Measurements from ENCODE around the gene ADGRG1. TPM values are rescaled to one million over a fixed set of nuclear protein-coding genes. Genes with fewer than 3 reads are reported as not detected.

The ADGRG1 gene
- total RNA-seq, 4 donors from 2014 or later = 129 to 159 (median 136) TPM

GRCh38 chr16:57619606-57620334 lies 8.7 kb upstream of the ADGRG1 start:
- peak in 1 of 2 donors; percentile 90 for DNase-seq (ENCODE audit: low spot score in 2 of 2)
- TF ChIP-seq CTCF (IDR thresholded peaks at IDR 0.05) = no peak
- TF ChIP-seq POLR2A (IDR thresholded peaks at IDR 0.05) = no peak
- WGBS, 2 donors = 52 to 55% methylated on average over 15 to 16 of the region's 16 CpGs
- no peak overlapping the region for H3K4me3 ChIP-seq (ENCODE audit: low read depth, poor library complexity, severe bottlenecking)
- intact Hi-C loops (cut with DNase I; ENCODE audit: low total_unique reads) = no loop called here

- no peak overlapping the region for H3K4me3 ChIP-seq (ENCODE audit: low read depth, poor library complexity, severe bottlenecking)
- peak; percentile 71 to 89 for DNase-seq (ENCODE audit: low spot score in 2 of 2)
- 40% methylated on average over 11 to 19 of the region's 27 CpGs for WGBS, 2 donors
- intact Hi-C loops (cut with DNase I; ENCODE audit: low total_unique reads) = no loop called here
- TF ChIP-seq CTCF (IDR thresholded peaks at IDR 0.05) = no peak
Measured at GRCh38 chr16:57620335-57621231, 7.8 kb upstream of the ADGRG1 start.

GRCh38 chr16:57621521-57622271 lies 6.7 kb upstream of the ADGRG1 start:
- intact Hi-C loops (cut with DNase I; ENCODE audit: low total_unique reads) = no loop called here
- 39 to 48% methylated on average over 10 of the region's 10 CpGs for WGBS, 2 donors

GRCh38 chr16:57622361-57623250 lies 5.8 kb upstream of the ADGRG1 start:
- DNase-seq (ENCODE audit: low spot score in 2 of 2) = peak in 1 of 2 donors; percentile 84
- intact Hi-C loops (cut with DNase I; ENCODE audit: low total_unique reads) = no loop called here
- TF ChIP-seq POLR2A (IDR thresholded peaks at IDR 0.05) (no peak), CTCF (IDR thresholded peaks at IDR 0.05) (no peak)
- 57 to 70% methylated on average over 16 of the region's 16 CpGs for WGBS, 2 donors
- H3K4me3 ChIP-seq (ENCODE audit: low read depth, poor library complexity, severe bottlenecking) = no peak overlapping the region

More at GRCh38 chr16:57621521-57622271, 6.7 kb upstream of the ADGRG1 start:
- TF ChIP-seq CTCF (IDR thresholded peaks at IDR 0.05) (no peak), POLR2A (IDR thresholded peaks at IDR 0.05) (no peak)
- peak in 1 of 2 donors; percentile 84 for DNase-seq (ENCODE audit: low spot score in 2 of 2)
- H3K4me3 ChIP-seq (ENCODE audit: low read depth, poor library complexity, severe bottlenecking) = no peak overlapping the region
